Stimulated activated CD4-positive, alpha-beta T cell treated with anti-CD3 and anti-CD28 coated beads, TNF-alpha, amount 100 ng/mL, for 48 hours (primary cell): ENCODE data around the gene GSTM4.
"Not testable (repeated sequence)": the region's sequence is repeated elsewhere in the genome, so short reads cannot be mapped to it uniquely, and the experiment has no call there.

Source experiments
- DNase-seq, 3 donors: peaks; one replicate each; pipeline ENCODE4 v3.0.0-alpha.2; 2020; ENCODE audit warnings: low read depth in 3 of 3

Gene GSTM4

GRCh38 chr1:109702940-109703339 lies 47.0 kb downstream of the GSTM4 start:
- DNase-seq: not testable (repeated sequence)

- DNase-seq: no peak
Observed at GRCh38 chr1:109704173-109704572, 48.3 kb downstream of the GSTM4 start.

DNA sequence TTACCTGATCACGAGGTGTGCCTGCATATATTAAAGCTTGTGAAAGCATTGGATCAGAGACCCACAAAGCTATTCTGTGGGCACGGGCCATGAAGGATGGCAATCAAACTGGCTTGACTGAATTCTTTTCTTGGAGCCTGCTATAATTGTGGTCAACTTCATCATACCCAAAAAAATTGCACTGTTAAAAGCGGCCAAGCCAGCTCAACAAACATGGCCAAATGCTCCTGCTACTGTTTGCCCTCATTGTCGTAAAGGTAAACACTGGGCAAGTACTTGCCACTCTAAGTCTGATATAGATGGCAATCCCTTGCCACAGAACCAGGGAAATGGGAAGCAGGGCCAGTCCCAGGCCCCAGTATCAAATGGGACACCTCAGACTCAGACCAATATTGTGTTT lies 49.5 kb downstream of the GSTM4 start:
- DNase-seq: no peak

GRCh38 chr1:109708949-109709348 lies 53.0 kb downstream of the GSTM4 start:
- not testable (repeated sequence) for DNase-seq

DNA sequence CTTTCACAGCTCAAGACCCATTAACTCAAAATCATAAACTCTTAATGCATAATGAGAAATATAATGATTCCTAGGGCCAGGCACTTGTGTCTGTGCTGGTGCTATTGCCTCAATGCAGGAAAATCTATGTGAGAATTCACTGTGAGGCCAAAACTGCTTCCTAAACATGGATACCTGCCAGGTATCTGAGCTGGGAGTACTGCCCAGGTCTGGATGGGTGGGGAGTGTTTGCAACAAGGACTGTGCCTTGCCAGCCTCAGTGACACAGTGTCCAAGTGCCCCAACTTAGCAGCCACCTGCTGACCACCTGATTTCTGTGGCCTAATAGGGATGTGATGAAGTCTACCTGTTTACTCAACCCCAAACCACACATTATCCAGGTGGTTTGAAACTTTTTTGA lies 53.9 kb downstream of the GSTM4 start:
- DNase-seq: not testable (repeated sequence)
